IMR-90 (cell line): ENCODE results near the gene APOF. TPM values are rescaled to one million over a fixed set of nuclear protein-coding genes. Genes with fewer than 3 reads are reported as not detected.

ENCODE experiments used
- ATAC-seq: fragments of 200-7000 bp; cut with Tn5 transposase; 2 replicates; pipeline ENCODE4 v1.9.1; 2020; ENCODE audit warnings: low read depth, mild to moderate bottlenecking, moderate library complexity
- BruUV-seq: library from RNA; stranded (reverse); fragments of 400-500 nt; replicated peaks from 2 replicates; lab custom pipeline; 2021; lab: Mats Ljungman, UMichigan
- CTCF ChIA-PET: fragments of 300-600 bp; formaldehyde crosslinking; extraction: SDS; loops from one replicate; lab custom pipeline; 2021; ENCODE audit warnings: antibody characterized with exemption; lab: Yijun Ruan, JAX
- POLR2A ChIA-PET: fragments of 300-600 bp; sonication (Branson Sonifier 250); formaldehyde crosslinking; loops from one replicate; lab custom pipeline; 2022; ENCODE audit warnings: antibody characterized with exemption; ENCODE audit not compliant: unreplicated experiment; lab: Charles Lee
- DNase-seq: peaks from one replicate; pipeline ENCODE4 v3.0.0; 2013
- H2AFZ ChIP-seq: replicated peaks from 2 replicates; pipeline ENCODE3; 2013; ENCODE audit warnings: low read length, mild to moderate bottlenecking; ENCODE audit not compliant: poor library complexity
- H2AK5ac ChIP-seq: 2 replicates; pipeline ENCODE4 v1.6.1; 2013; ENCODE audit warnings: low read depth, low read length, inconsistent platforms
- H2AK9ac ChIP-seq: replicated peaks from 2 replicates; pipeline ENCODE3; 2013; ENCODE audit warnings: mild to moderate bottlenecking, low read depth, low read length, moderate library complexity; ENCODE audit not compliant: poor library complexity
- H2BK120ac ChIP-seq: 2 replicates; pipeline ENCODE4 v1.6.1; 2013; ENCODE audit warnings: low read depth, low read length, inconsistent platforms
- H2BK15ac ChIP-seq: 3 replicates; pipeline ENCODE4 v1.6.1; 2013; ENCODE audit warnings: low read depth, low read length, inconsistent platforms
- H2BK20ac ChIP-seq: 2 replicates; pipeline ENCODE4 v1.6.1; 2013; ENCODE audit warnings: low read depth, mild to moderate bottlenecking, inconsistent platforms, low read length, moderate library complexity
- H2BK5ac ChIP-seq: 2 replicates; pipeline ENCODE4 v1.6.1; 2013; ENCODE audit warnings: mild to moderate bottlenecking, low read depth, low read length, inconsistent platforms; ENCODE audit not compliant: poor library complexity, severe bottlenecking
- H3K14ac ChIP-seq: replicated peaks from 2 replicates; pipeline ENCODE4 v1.6.1; 2013; ENCODE audit warnings: low read depth, low read length, inconsistent platforms
- H3K18ac ChIP-seq: 2 replicates; pipeline ENCODE4 v1.6.1; 2013; ENCODE audit warnings: low read depth, low read length, control low read depth
- H3K23ac ChIP-seq: 2 replicates; pipeline ENCODE4 v1.6.1; 2013; ENCODE audit warnings: low read depth, low read length, inconsistent platforms
- H3K27ac ChIP-seq: 2 replicates; pipeline ENCODE4 v1.5.1; 2013; ENCODE audit warnings: mild to moderate bottlenecking, control low read depth, low read length; ENCODE audit not compliant: insufficient read depth
- H3K27me3 ChIP-seq: 2 replicates; pipeline ENCODE4 v1.6.1; 2013; ENCODE audit warnings: low read length; ENCODE audit not compliant: control insufficient read depth, insufficient read depth
- H3K36me3 ChIP-seq: 2 replicates; pipeline ENCODE4 v1.6.1; 2013; ENCODE audit warnings: low read length, mixed read lengths; ENCODE audit not compliant: control insufficient read depth, insufficient read depth
- H3K4ac ChIP-seq: 2 replicates; pipeline ENCODE4 v1.6.1; 2013; ENCODE audit warnings: low read depth, low read length, inconsistent platforms
- H3K4me1 ChIP-seq: 2 replicates; pipeline ENCODE4 v1.6.1; 2013; ENCODE audit warnings: low read length, mixed read lengths; ENCODE audit not compliant: control insufficient read depth, insufficient read depth
- H3K4me2 ChIP-seq: 2 replicates; pipeline ENCODE4 v1.6.1; 2013; ENCODE audit warnings: low read depth, mild to moderate bottlenecking, control low read depth, low read length, moderate library complexity
- H3K4me3 ChIP-seq: 2 replicates; pipeline ENCODE4 v1.5.1; 2013; ENCODE audit warnings: low read depth, mild to moderate bottlenecking, control low read depth, low read length, moderate library complexity; ENCODE audit not compliant: insufficient read depth
- H3K56ac ChIP-seq: 2 replicates; pipeline ENCODE4 v1.6.1; 2013; ENCODE audit warnings: low read length, inconsistent platforms; ENCODE audit not compliant: insufficient read depth; ENCODE audit errors: extremely low read depth
- H3K79me1 ChIP-seq, 2 experiments: 2 replicates each; pipeline ENCODE4 v1.6.1; 2013; ENCODE audit warnings: low read length in 2 of 2, inconsistent platforms in 1 of 2, low read depth in 1 of 2
- H3K9ac ChIP-seq: 2 replicates; pipeline ENCODE4 v1.6.1; 2013; ENCODE audit warnings: low read depth, low read length, control low read depth
- H3K9me1 ChIP-seq: 2 replicates; pipeline ENCODE4 v1.6.1; 2013; ENCODE audit warnings: low read length, inconsistent platforms; ENCODE audit not compliant: insufficient read depth
- H3K9me3 ChIP-seq: 2 replicates; pipeline ENCODE4 v1.6.1; 2013; ENCODE audit warnings: low read length; ENCODE audit not compliant: control insufficient read depth, insufficient read depth
- H4K20me1 ChIP-seq: 2 replicates; pipeline ENCODE4 v1.6.1; 2013; ENCODE audit warnings: low read length, inconsistent platforms; ENCODE audit not compliant: insufficient read depth
- H4K5ac ChIP-seq: 2 replicates; pipeline ENCODE4 v1.6.1; 2013; ENCODE audit warnings: mild to moderate bottlenecking, low read depth, low read length, control low read depth
- H4K8ac ChIP-seq, 2 experiments: 2 replicates each; pipeline ENCODE4 v1.6.1; 2013; ENCODE audit warnings: low read depth in 2 of 2, low read length in 2 of 2, control low read depth in 1 of 2, inconsistent platforms in 1 of 2
- H4K91ac ChIP-seq: 2 replicates; pipeline ENCODE4 v1.6.1; 2013; ENCODE audit warnings: low read depth, low read length, inconsistent platforms; ENCODE audit not compliant: insufficient read depth
- CEBPB ChIP-seq: IDR thresholded peaks from 2 replicates; pipeline ENCODE4 v1.6.1; 2012; ENCODE audit warnings: low read depth, low read length, improper control_type of control experiment
- MAFK ChIP-seq: IDR thresholded peaks from 2 replicates; pipeline ENCODE4 v1.6.1; 2012; ENCODE audit warnings: low read depth, low read length, improper control_type of control experiment
- POLR2A ChIP-seq: IDR thresholded peaks from 2 replicates; pipeline ENCODE4 v1.6.1; 2012; ENCODE audit warnings: mild to moderate bottlenecking, low read depth, low read length
- RAD21 ChIP-seq: IDR thresholded peaks from 2 replicates; pipeline ENCODE4 v1.6.1; 2012; ENCODE audit warnings: low read length, improper control_type of control experiment
- RCOR1 ChIP-seq: IDR thresholded peaks from 2 replicates; pipeline ENCODE4 v1.6.1; 2012; ENCODE audit warnings: mild to moderate bottlenecking, low read length, improper control_type of control experiment; ENCODE audit not compliant: insufficient replicate concordance
- WGBS, 2 experiments: methylation state at CpG; one replicate each; pipeline versions ENCODE4 v1.1.5 to v1.1.7; 2013; ENCODE audit warnings: missing lambda C conversion rate in 2 of 2; ENCODE audit not compliant: insufficient read length in 1 of 2; ENCODE audit errors: extremely low coverage in 2 of 2; 5-methylcytosine and 5-hydroxymethylcytosine counted together
- dilution Hi-C: fragments of 300-500 bp; cut with HindIII; formaldehyde crosslinking; loops from one replicate; pipeline ENCODE4 v1.14.3; 2018; ENCODE audit warnings: low sequenced_read_pairs; ENCODE audit not compliant: unreplicated experiment
- in situ Hi-C: fragments of 300-500 bp; cut with MboI; formaldehyde crosslinking; loops from 3 replicates; pipeline ENCODE4 v1.14.3; 2019; ENCODE audit warnings: low sequenced_read_pairs, inconsistent platforms, mixed read lengths
- intact Hi-C: fragments of 100-400 bp; cut with micrococcal nuclease; formaldehyde crosslinking; loops from 2 replicates; pipeline ENCODE4 v1.10.0; 2022
- polyA plus RNA-seq, 3 experiments: library from polyadenylated mRNA; depleted of rRNA; stranded (reverse); fragments of >200 nt; gene quantifications; 2 replicates each; pipeline ENCODE4 v1.2.3, GENCODE V29; 2012; ENCODE audit warnings: low replicate concordance in 1 of 3
- total RNA-seq: library from RNA; depleted of rRNA; stranded (reverse); fragments of >200 nt; gene quantifications from 2 replicates; pipeline ENCODE4 v1.2.3, GENCODE V29; 2012

Gene APOF
- total and polyA plus RNA-seq, 2 of the 4 experiments (the other 2 are of a cell fraction), result not detected

DNA sequence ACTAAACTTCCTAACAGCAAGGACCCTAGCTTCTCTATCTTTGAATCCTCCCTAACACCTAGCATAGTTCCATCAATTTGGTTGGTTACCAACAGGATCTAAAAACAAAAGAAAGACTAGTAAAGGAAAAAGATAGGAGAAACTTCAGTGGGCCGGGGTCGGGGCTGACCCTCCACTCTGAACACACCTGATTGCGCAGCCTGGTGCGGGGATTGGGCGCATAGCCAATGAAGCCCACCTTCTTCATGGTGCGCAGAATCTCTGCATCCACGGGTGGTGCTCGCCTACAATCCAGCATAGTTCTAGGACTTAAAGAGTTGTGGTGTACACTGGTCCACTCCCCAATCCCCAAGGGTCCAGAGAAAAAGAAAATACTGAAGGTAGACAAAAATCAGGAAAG lies 36.5 kb downstream of the APOF start:
- Histone ChIP-seq H3K36me3 (peaks cover 35% of the 10 kb centered on the region), H3K4me1 (no peaks in the 10 kb centered on the region), H3K14ac (no peak overlapping the region), H3K9ac (no peak overlapping the region), H4K8ac (no peak overlapping the region), H2AK5ac (no peak overlapping the region), H3K9me1 (no peaks in the 10 kb centered on the region), H3K27me3 (no peaks in the 10 kb centered on the region), H3K79me1 (no peaks in the 10 kb centered on the region), H2AK9ac (no peak overlapping the region), H3K4ac (no peak overlapping the region), H3K4me2 (no peak overlapping the region), H3K56ac (no peak overlapping the region), H4K91ac (no peak overlapping the region), H2BK20ac (no peak overlapping the region), H3K9me3 (no peaks in the 10 kb centered on the region), H4K20me1 (no peaks in the 10 kb centered on the region), H3K27ac (no peak overlapping the region), H3K4me3 (no peak overlapping the region), H2BK120ac (no peak overlapping the region), H2BK15ac (no peak overlapping the region), H3K18ac (no peak overlapping the region), H2AFZ (no peak overlapping the region), H3K23ac (no peak overlapping the region), H4K5ac (no peak overlapping the region), H2BK5ac (no peak overlapping the region)
- WGBS, 2 experiments, result no CpG with 5 or more reads among the region's 8 CpGs
- CTCF ChIA-PET, result no interaction called here
- POLR2A ChIA-PET, result no interaction called here
- intact Hi-C loops, result no loop called here
- DNase-seq (no peak), ATAC-seq (no peak)
- in situ Hi-C loops, result no loop called here
- dilution Hi-C loops, result no loop called here
- no TSS peak for BruUV-seq
- TF ChIP-seq POLR2A (no peak), MAFK (no peak), RCOR1 (no peak), RAD21 (no peak), CEBPB (no peak)
